HG03469 (cell line): ENCODE data around the gene DLEC1.
"Not testable (repeated sequence)": the region's sequence is repeated elsewhere in the genome, so short reads cannot be mapped to it uniquely, and the experiment has no call there.

ENCODE experiments used
- ATAC-seq: cut with Tn5 transposase; IDR thresholded peaks from one replicate; pipeline ENCODE4 v1.9.1; 2021; ENCODE audit warnings: mild to moderate bottlenecking, moderate library complexity, moderate number of reproducible peaks; ENCODE audit not compliant: unreplicated experiment

DLEC1 gene

GRCh38 chr3:38152609-38153008 is 113.6 kb downstream of the DLEC1 start:
- ATAC-seq: no peak

- ATAC-seq: no peak
Measured at GRCh38 chr3:38153221-38153620, 114.2 kb downstream of the DLEC1 start.

GRCh38 chr3:38154033-38154494 is 115.1 kb downstream of the DLEC1 start:
- no peak for ATAC-seq

- no peak for ATAC-seq
Measured at GRCh38 chr3:38154625-38155255, 115.7 kb downstream of the DLEC1 start.

- no peak for ATAC-seq
Measured at GRCh38 chr3:38155825-38156224, 116.8 kb downstream of the DLEC1 start.

- no peak for ATAC-seq
Measured at GRCh38 chr3:38157117-38157516, 118.1 kb downstream of the DLEC1 start.

GRCh38 chr3:38157595-38157994 is 118.6 kb downstream of the DLEC1 start:
- ATAC-seq: no peak

- no peak for ATAC-seq
Measured at GRCh38 chr3:38158472-38158871, 119.5 kb downstream of the DLEC1 start.

- ATAC-seq: not testable (repeated sequence)
Measured at GRCh38 chr3:38160704-38161103, 121.7 kb downstream of the DLEC1 start.

- ATAC-seq: no peak
Measured at GRCh38 chr3:38163117-38163840, 124.3 kb downstream of the DLEC1 start.

- ATAC-seq: no peak
Measured at GRCh38 chr3:38163841-38164642, 125.0 kb downstream of the DLEC1 start.

- no peak for ATAC-seq
Measured at GRCh38 chr3:38164643-38164951, 125.6 kb downstream of the DLEC1 start.

GRCh38 chr3:38164952-38165721 is 126.1 kb downstream of the DLEC1 start, which contains the start of gene OXSR1:
TSS of gene OXSR1 (plus strand) at chr3:38165537. CDS start at chr3:38165877, 340 bp downstream.
- ATAC-seq: peak; percentile 89

GRCh38 chr3:38165722-38166387 is 126.8 kb downstream of the DLEC1 start:
- no peak for ATAC-seq

GRCh38 chr3:38167591-38167990 is 128.6 kb downstream of the DLEC1 start:
- ATAC-seq: no peak

GRCh38 chr3:38168151-38169026 is 129.4 kb downstream of the DLEC1 start:
- no peak for ATAC-seq

GRCh38 chr3:38169027-38169317 is 130.0 kb downstream of the DLEC1 start:
- ATAC-seq: no peak

- no peak for ATAC-seq
Measured at GRCh38 chr3:38170722-38171121, 131.7 kb downstream of the DLEC1 start.

- no peak for ATAC-seq
Measured at GRCh38 chr3:38171622-38172021, 132.6 kb downstream of the DLEC1 start.
